GM10266 (cell line): ENCODE data around the gene TIMD4.
"Not testable (repeated sequence)": the region's sequence is repeated elsewhere in the genome, so short reads cannot be mapped to it uniquely, and the experiment has no call there.

ENCODE experiments used
- DNase-seq: peaks from one replicate; pipeline ENCODE4 v3.0.0; 2012; ENCODE audit errors: extremely low spot score
- TF ChIP-seq, protein P1 (sequence below): IDR thresholded peaks from 2 replicates; pipeline ENCODE4 v1.5.1; 2012; ENCODE audit warnings: mild to moderate bottlenecking, low read depth; ENCODE audit not compliant: control insufficient read depth, insufficient read depth; ENCODE audit errors: missing control alignments

Gene TIMD4

GRCh38 chr5:156971848-156972525 lies 9.0 kb upstream of the TIMD4 start:
- DNase-seq, result no peak
- TF ChIP-seq, protein P1, sequence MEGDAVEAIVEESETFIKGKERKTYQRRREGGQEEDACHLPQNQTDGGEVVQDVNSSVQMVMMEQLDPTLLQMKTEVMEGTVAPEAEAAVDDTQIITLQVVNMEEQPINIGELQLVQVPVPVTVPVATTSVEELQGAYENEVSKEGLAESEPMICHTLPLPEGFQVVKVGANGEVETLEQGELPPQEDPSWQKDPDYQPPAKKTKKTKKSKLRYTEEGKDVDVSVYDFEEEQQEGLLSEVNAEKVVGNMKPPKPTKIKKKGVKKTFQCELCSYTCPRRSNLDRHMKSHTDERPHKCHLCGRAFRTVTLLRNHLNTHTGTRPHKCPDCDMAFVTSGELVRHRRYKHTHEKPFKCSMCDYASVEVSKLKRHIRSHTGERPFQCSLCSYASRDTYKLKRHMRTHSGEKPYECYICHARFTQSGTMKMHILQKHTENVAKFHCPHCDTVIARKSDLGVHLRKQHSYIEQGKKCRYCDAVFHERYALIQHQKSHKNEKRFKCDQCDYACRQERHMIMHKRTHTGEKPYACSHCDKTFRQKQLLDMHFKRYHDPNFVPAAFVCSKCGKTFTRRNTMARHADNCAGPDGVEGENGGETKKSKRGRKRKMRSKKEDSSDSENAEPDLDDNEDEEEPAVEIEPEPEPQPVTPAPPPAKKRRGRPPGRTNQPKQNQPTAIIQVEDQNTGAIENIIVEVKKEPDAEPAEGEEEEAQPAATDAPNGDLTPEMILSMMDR, result no peak

GRCh38 chr5:156971415-156971814 lies 8.4 kb upstream of the TIMD4 start:
- TF ChIP-seq, protein P1, result no peak
- no peak for DNase-seq

GRCh38 chr5:156967386-156967785 lies 4.4 kb upstream of the TIMD4 start:
- DNase-seq, result not testable (repeated sequence)

DNA sequence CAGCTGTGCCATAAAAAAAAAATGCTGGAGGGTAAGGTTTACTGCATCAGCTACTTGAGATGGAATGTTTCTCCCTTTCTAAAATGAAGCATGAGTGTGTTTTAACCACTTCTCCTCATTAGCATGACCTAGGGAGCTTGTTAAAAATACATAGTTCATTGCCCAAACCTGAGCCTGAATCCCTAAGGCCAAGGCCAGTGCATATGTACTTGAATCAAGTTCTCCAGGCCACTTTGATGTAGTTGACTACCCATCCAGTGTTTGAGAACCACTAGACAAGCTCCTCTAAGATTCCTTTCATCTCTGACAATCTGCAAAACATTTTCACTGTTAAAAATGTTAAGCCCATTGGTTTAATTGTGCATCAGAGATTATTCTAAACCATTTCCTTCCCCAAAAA lies 6.7 kb downstream of the TIMD4 start:
- TF ChIP-seq, protein P1, result no peak
- no peak for DNase-seq

GRCh38 chr5:156951359-156951758 lies 11.7 kb downstream of the TIMD4 start:
- DNase-seq, result no peak
- TF ChIP-seq, protein P1, result no peak

DNA sequence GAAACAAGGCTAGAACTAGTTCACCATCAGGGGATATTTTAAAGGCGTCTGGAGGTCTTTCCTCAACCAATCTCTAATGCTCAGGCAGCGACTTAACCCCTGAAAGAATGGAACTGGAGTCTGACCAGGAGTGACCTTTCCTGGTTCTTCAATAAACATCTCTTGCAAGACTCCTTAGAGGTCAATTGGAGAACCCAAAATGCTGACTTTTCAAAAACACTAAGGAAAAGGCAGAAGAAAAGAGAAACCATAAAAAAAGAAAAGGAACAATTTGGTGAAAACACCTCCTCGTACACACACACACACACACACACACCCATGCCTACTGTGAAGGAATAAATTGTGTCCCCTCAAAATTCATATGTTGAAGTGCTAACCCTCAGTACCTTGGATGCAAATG lies 12.3 kb downstream of the TIMD4 start:
- TF ChIP-seq, protein P1, result no peak
- no peak for DNase-seq

- TF ChIP-seq, protein P1, result no peak
- no peak for DNase-seq
Measured at GRCh38 chr5:156949424-156949823, 13.6 kb downstream of the TIMD4 start.

- TF ChIP-seq, protein P1, result no peak
- DNase-seq, result no peak
Measured at GRCh38 chr5:156947925-156948324, 15.1 kb downstream of the TIMD4 start.
